Activated T-helper 1 cell treated with anti-CD3 and anti-CD28 coated beads, Interleukin-12 subunit alpha, Interleukin-12 subunit beta, Interleukin-2, Interleukin-4 antibody, amounts not matched to agents 30 ng/mL and 10 ng/mL and 1 ng/mL, durations not matched to agents 14 hours and 24 hours and 36 hours (primary cell): ENCODE data around the gene RBBP8NL. TPM values are rescaled to one million over a fixed set of nuclear protein-coding genes. Genes with fewer than 3 reads are reported as not detected.
"Not testable (repeated sequence)": the region's sequence is repeated elsewhere in the genome, so short reads cannot be mapped to it uniquely, and the experiment has no call there.

ENCODE experiments used
- DNase-seq: peaks from one replicate; pipeline ENCODE4 v3.0.0; 2021; ENCODE audit warnings: low spot score
- H3K27ac Mint-ChIP-seq: one replicate; pipeline ENCODE4 v1.8.0; 2021; ENCODE audit warnings: mild to moderate bottlenecking, mixed read lengths
- H3K27me3 Mint-ChIP-seq: one replicate; pipeline ENCODE4 v1.8.0; 2022; ENCODE audit warnings: mild to moderate bottlenecking, moderate library complexity, mixed read lengths; ENCODE audit not compliant: insufficient read depth
- H3K36me3 Mint-ChIP-seq: one replicate; pipeline ENCODE4 v1.8.0; 2021; ENCODE audit warnings: low read depth, mixed read lengths
- H3K4me1 Mint-ChIP-seq: one replicate; pipeline ENCODE4 v1.8.0; 2021; ENCODE audit warnings: low read depth, mixed read lengths
- H3K4me3 Mint-ChIP-seq: one replicate; pipeline ENCODE4 v1.8.0; 2021; ENCODE audit warnings: mild to moderate bottlenecking, moderate library complexity, mixed read lengths
- H3K9me3 Mint-ChIP-seq: one replicate; pipeline ENCODE4 v1.8.0; 2021; ENCODE audit warnings: mixed read lengths
- intact Hi-C: fragments of 100-400 bp; cut with micrococcal nuclease; formaldehyde crosslinking; loops from one replicate; pipeline ENCODE4 v1.15.1; 2024
- total RNA-seq: library from RNA; stranded (reverse); gene quantifications from 2 replicates; pipeline ENCODE4 v1.2.3, GENCODE V29; 2022

Gene RBBP8NL
- total RNA-seq, 1 donor from 2014 or later = not detected

- Mint-ChIP-seq H3K27me3 (no peaks in the 10 kb centered on the region), H3K27ac (no peak overlapping the region), H3K4me3 (no peak overlapping the region), H3K9me3 (peaks cover 5% of the 10 kb centered on the region), H3K36me3 (peaks cover 16% of the 10 kb centered on the region), H3K4me1 (peaks cover 17% of the 10 kb centered on the region)
- DNase-seq = no peak
- intact Hi-C loops = loop anchor here (10.0 kb wide), 1 partner anchor 234 kb away; no protein-coding TSS in a partner anchor
Measured at GRCh38 chr20:62381202-62381797, 46.0 kb downstream of the RBBP8NL start.

- no peaks in the 10 kb centered on the region for H3K27me3 Mint-ChIP-seq
- H3K4me1 Mint-ChIP-seq = peaks cover 6% of the 10 kb centered on the region
- peaks cover 11% of the 10 kb centered on the region for H3K36me3 Mint-ChIP-seq
- DNase-seq = no peak
- peaks cover 5% of the 10 kb centered on the region for H3K9me3 Mint-ChIP-seq
- H3K27ac Mint-ChIP-seq = no peak overlapping the region
- intact Hi-C loops = no loop called here
- no peak overlapping the region for H3K4me3 Mint-ChIP-seq
Measured at GRCh38 chr20:62378215-62378614, 49.1 kb downstream of the RBBP8NL start.

- Mint-ChIP-seq H3K9me3 (peaks cover 5% of the 10 kb centered on the region), H3K27me3 (peaks cover 4% of the 10 kb centered on the region), H3K4me1 (peaks cover 3% of the 10 kb centered on the region), H3K36me3 (peaks cover 8% of the 10 kb centered on the region), H3K4me3 (no peak overlapping the region), H3K27ac (no peak overlapping the region)
- no peak for DNase-seq
- intact Hi-C loops = no loop called here
Measured at GRCh38 chr20:62377615-62378178, 49.6 kb downstream of the RBBP8NL start.

- peaks cover 4% of the 10 kb centered on the region for H3K9me3 Mint-ChIP-seq
- no peak overlapping the region for H3K4me3 Mint-ChIP-seq
- intact Hi-C loops = no loop called here
- DNase-seq = no peak
- no peaks in the 10 kb centered on the region for H3K4me1 Mint-ChIP-seq
- peaks cover 4% of the 10 kb centered on the region for H3K36me3 Mint-ChIP-seq
- H3K27ac Mint-ChIP-seq = no peak overlapping the region
- peaks cover 4% of the 10 kb centered on the region for H3K27me3 Mint-ChIP-seq
Measured at GRCh38 chr20:62377064-62377461, 50.3 kb downstream of the RBBP8NL start.

- Mint-ChIP-seq H3K27me3 (peaks cover 4% of the 10 kb centered on the region), H3K4me3 (no peak overlapping the region), H3K27ac (no peak overlapping the region), H3K9me3 (no peaks in the 10 kb centered on the region), H3K36me3 (no peaks in the 10 kb centered on the region), H3K4me1 (no peaks in the 10 kb centered on the region)
- intact Hi-C loops = no loop called here
- DNase-seq = no peak
Measured at GRCh38 chr20:62376112-62377063, 51.0 kb downstream of the RBBP8NL start.

GRCh38 chr20:62374331-62375152, 52.8 kb downstream of the RBBP8NL start:
- Mint-ChIP-seq H3K4me3 (no peak overlapping the region), H3K4me1 (no peaks in the 10 kb centered on the region), H3K9me3 (no peaks in the 10 kb centered on the region), H3K27ac (no peak overlapping the region), H3K36me3 (no peaks in the 10 kb centered on the region), H3K27me3 (peaks cover 5% of the 10 kb centered on the region)
- no peak for DNase-seq
- intact Hi-C loops = no loop called here

- DNase-seq, intact Hi-C loops, H3K4me3 Mint-ChIP-seq, H3K4me1 Mint-ChIP-seq, H3K36me3 Mint-ChIP-seq, H3K9me3 Mint-ChIP-seq, H3K27ac Mint-ChIP-seq: not testable (repeated sequence)
- H3K27me3 Mint-ChIP-seq = peaks cover 12% of the 10 kb centered on the region
Measured at GRCh38 chr20:62373631-62374179, 53.6 kb downstream of the RBBP8NL start.

- Mint-ChIP-seq H3K27ac (no peak overlapping the region), H3K4me1 (no peaks in the 10 kb centered on the region), H3K4me3 (no peak overlapping the region), H3K27me3 (peaks cover 21% of the 10 kb centered on the region), H3K36me3 (no peaks in the 10 kb centered on the region), H3K9me3 (no peaks in the 10 kb centered on the region)
- intact Hi-C loops = no loop called here
- no peak for DNase-seq
Measured at GRCh38 chr20:62372042-62372993, 55.0 kb downstream of the RBBP8NL start.

- Mint-ChIP-seq H3K4me1 (no peaks in the 10 kb centered on the region), H3K27ac (no peak overlapping the region), H3K36me3 (no peaks in the 10 kb centered on the region)
Measured at GRCh38 chr20:62371588-62372041, 55.7 kb downstream of the RBBP8NL start.

GRCh38 chr20:62370807-62371587, 56.3 kb downstream of the RBBP8NL start:
- no peak overlapping the region for H3K27ac Mint-ChIP-seq
- peaks cover 21% of the 10 kb centered on the region for H3K27me3 Mint-ChIP-seq
- DNase-seq = no peak
- no peaks in the 10 kb centered on the region for H3K36me3 Mint-ChIP-seq
- H3K4me1 Mint-ChIP-seq = no peaks in the 10 kb centered on the region
- intact Hi-C loops = no loop called here
- H3K9me3 Mint-ChIP-seq = no peaks in the 10 kb centered on the region
- H3K4me3 Mint-ChIP-seq = no peak overlapping the region

More at GRCh38 chr20:62371588-62372041, 55.7 kb downstream of the RBBP8NL start:
- intact Hi-C loops = no loop called here
- no peak overlapping the region for H3K4me3 Mint-ChIP-seq
- no peaks in the 10 kb centered on the region for H3K9me3 Mint-ChIP-seq
- H3K27me3 Mint-ChIP-seq = peaks cover 21% of the 10 kb centered on the region
- no peak for DNase-seq
